ENCODE results near the gene MMP25.
"Not testable (repeated sequence)": the region's sequence is repeated elsewhere in the genome, so short reads cannot be mapped to it uniquely, and the experiment has no call there.

Gene MMP25

DNA sequence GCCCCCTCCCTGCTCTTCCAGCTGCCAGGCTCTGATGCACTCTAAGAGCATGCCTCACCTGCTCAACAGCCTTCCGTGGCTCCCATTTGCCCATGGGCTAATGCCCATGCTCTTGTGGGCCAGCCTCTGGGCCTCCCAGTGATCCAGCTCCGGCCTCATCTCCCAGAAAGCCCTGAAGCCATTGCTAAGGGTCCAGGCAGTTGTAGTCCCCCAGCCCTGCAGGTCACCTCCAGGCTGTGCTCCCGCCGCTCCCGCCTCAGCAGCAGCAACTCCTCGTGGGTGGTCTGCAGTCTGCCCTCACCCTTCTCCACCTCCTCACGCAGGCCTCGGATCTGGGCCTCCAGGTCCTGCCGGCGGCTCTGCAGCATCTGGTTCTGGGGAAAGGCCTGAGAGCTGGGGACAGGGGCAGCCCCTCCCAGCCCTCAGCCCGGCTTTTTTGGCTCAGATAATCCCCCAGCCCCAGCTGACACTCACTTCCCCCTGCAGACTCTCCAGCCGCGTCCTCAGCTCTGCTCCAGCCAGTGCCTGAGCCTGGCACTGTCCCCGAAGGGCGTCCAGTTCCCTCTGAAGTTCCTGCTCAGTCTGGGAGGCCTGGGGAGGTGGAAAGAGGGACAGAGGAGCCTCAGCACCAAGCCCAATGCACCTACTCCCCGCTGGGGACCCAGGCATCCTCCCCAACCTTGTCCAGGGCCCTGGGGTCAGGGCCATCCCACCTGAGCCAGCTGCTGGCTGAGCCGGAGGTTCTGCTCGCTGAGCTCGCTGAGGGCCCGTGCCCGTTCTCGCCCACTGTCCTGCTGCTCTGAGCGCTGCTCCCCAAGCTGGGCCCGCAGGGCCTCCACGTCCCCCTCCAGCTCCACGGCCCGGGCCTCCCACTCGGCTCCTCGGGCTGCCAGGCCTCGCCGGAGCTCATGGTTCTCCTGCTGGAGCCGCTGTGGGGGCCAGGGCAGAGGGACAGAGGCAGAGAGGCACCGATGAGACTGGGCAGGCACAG is 15.8 kb upstream of the MMP25 start:
- no peak for DNase-seq (ENCODE audit: low read depth in 3 of 3)

DNA sequence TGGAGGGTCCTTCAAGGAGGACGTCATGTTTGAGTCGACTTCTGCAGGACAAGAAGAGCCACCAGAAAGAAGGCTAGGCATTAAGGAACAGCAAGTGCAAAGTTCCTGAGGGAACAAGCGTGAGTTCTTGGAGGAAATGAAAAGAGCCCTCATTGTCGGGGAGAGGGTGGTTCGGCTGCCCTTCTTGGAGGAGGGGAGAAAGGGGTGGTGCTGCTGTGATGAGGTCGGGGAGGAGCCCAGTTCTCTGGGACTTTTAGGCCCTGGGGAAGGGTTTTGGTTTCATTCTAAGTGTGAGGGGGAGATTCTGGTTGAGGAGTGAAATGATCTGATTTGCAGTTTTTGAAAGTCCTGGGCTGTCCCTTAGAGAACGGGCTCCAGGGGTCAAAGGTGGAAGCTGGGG is 13.7 kb upstream of the MMP25 start:
- no peak for DNase-seq (ENCODE audit: low read depth in 3 of 3)

GRCh38 chr16:3035289-3035971 is 10.9 kb upstream of the MMP25 start:
- no peak for DNase-seq (ENCODE audit: low read depth in 3 of 3)

DNA sequence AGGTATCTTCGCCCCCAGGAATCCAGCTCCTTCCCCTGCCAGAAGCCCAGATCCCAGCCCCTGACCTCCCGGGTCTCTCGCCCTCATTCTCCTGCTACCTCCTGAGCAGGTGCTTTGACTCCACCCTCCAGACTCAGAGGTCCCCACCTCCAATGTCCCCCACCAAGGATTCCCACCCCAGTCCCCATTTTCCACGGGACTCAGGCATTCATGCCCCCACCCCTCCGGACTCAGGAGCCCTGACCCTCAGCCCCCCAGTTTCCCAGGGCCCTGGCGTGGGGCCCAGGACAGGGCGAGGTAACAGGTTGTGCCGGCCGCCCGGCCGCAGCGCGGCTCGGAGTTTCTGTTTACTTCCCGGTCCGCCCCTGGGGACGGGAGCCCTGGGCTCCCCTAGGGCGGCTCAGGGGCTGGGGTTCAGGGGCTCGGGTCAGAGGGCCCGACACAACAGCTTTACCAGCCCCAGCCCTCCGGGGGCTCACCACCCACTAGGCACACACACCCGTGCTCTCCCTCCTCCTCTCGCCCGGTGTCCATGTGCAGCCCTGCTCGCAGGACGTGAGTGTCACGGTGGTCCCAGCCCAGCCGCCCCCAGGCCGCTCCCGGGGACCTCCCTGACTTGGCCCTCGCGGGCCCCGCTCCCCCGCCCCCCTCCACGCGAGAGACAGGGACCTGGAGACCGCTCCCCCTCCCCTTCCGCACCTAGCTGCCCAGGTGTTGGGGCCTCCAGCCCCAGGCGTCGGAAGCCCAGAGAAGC is 10.2 kb upstream of the MMP25 start:
- DNase-seq (ENCODE audit: low read depth in 3 of 3) = no peak

DNA sequence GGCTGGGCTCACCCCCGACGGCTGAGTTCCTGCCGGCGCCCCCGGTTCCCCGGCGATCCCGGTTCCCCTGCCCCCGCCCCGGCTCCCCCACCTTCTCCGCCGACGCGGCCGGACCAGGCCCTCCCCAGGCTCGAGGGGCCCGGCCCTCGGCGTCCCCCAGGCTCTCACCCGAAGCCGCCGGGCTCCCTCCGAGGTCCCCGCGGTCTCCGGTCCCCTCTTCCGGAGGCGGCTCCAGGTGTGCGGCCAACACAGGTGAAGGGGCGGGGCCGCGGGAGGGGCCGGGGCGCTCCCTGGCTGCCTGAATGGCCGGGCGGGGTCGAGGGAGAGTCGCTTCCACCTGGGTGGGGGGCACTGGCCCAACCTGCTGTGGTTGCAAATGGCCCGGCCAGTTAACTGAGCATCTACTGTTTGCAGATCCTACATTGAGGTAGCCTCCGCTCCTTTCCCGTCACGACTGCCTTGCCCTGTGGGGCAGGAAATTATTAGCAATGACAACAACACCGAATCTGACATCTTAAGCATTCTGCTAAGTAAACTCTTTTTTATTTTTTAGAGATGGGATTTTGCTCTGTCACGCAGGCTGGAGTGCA is 9.5 kb upstream of the MMP25 start, which contains the start of gene BICDL2:
Gene BICDL2 (minus strand): TSS at position 219 of the 590 bp plus-strand sequence. CDS start 1,448 bp downstream, outside the sequence.
- DNase-seq (ENCODE audit: low read depth in 3 of 3) = no peak

GRCh38 chr16:3038256-3038655 is 8.1 kb upstream of the MMP25 start:
- no peak for DNase-seq (ENCODE audit: low read depth in 3 of 3)

- no peak for DNase-seq (ENCODE audit: low read depth in 3 of 3)
Measured at GRCh38 chr16:3038896-3039295, 7.5 kb upstream of the MMP25 start.

GRCh38 chr16:3042376-3042775 is 4.0 kb upstream of the MMP25 start:
- DNase-seq (ENCODE audit: low read depth in 3 of 3) = no peak

GRCh38 chr16:3044708-3045107 is 1.7 kb upstream of the MMP25 start:
- DNase-seq (ENCODE audit: low read depth in 3 of 3) = no peak

DNA sequence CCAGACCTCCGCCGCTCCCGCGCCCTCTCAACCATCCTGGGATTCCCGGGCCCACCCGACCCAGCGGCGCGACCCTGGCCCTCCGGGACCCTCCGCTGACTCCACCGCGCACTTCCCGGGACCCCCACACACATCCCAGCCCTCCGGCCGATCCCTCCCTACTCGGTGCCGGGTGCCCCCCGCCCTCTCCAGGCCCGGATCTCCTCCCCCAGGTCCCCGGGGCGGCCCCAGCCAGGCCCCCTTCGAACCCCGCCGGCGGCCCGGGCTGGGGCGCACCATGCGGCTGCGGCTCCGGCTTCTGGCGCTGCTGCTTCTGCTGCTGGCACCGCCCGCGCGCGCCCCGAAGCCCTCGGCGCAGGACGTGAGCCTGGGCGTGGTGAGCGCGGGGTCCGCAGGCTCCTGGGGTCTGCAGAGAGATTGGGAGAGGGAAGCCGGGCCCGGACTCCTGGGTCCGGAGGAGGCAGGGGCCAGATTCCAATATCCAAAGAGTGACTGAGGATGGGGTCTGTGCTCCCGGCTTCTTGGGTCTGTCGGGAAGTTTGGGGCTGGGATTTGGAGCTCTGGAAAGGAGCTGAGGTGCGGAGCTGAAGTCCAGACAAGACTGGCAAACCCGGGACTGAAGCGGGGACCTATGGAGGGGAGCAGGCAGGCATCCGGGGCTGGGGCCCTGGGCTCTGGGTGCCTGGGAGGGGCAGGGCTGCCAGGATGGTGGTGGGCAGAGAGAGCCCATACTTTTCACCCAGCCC is 453 bp downstream of the MMP25 start:
- no peak for DNase-seq (ENCODE audit: low read depth in 3 of 3)

DNA sequence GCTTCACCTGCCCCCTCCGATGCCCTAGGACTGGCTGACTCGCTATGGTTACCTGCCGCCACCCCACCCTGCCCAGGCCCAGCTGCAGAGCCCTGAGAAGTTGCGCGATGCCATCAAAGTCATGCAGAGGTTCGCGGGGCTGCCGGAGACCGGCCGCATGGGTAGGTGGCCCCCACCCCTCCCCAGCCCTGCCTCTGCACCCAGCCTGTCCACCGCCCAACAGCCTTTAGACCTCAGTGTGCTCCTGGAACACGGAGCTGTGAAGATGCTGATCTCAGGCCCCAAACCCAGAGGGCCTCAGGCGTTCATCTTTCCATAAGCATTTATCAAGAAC is 993 bp downstream of the MMP25 start:
- no peak for DNase-seq (ENCODE audit: low read depth in 3 of 3)

DNA sequence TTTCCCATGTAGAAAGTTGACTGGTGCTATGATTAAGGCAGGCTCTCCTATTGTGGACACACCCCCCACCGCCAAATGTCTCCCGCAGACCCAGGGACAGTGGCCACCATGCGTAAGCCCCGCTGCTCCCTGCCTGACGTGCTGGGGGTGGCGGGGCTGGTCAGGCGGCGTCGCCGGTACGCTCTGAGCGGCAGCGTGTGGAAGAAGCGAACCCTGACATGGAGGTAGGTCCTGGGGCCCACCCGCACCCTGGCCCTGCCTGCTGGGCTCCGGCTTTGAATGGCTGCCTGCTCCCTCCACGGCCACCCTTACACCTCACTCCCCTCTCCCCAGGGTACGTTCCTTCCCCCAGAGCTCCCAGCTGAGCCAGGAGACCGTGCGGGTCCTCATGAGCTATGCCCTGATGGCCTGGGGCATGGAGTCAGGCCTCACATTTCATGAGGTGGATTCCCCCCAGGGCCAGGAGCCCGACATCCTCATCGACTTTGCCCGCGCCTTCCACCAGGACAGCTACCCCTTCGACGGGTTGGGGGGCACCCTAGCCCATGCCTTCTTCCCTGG is 3.6 kb downstream of the MMP25 start:
- DNase-seq (ENCODE audit: low read depth in 3 of 3) = no peak

- DNase-seq (ENCODE audit: low read depth in 3 of 3) = no peak
Measured at GRCh38 chr16:3050487-3050886, 4.1 kb downstream of the MMP25 start.

DNA sequence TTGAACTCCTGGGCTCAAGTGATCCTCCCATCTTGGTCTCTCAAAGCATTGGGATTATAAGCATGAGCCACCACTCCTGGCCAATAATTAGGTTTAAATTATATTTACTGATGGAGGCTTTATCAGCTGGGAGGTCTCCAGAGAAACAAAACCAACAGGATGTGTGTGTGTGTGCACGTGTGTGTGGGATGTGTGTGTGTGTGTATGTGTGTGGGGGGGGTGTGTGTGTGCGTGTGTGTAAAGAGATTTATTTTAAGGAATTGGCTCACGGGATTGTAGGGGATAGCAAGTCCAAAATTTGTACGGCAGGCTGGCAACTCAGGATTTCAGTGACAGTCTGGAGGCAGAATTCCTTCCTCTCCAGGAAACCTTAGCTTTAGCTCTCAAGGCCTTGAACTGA is 4.6 kb downstream of the MMP25 start:
- no peak for DNase-seq (ENCODE audit: low read depth in 3 of 3)

DNA sequence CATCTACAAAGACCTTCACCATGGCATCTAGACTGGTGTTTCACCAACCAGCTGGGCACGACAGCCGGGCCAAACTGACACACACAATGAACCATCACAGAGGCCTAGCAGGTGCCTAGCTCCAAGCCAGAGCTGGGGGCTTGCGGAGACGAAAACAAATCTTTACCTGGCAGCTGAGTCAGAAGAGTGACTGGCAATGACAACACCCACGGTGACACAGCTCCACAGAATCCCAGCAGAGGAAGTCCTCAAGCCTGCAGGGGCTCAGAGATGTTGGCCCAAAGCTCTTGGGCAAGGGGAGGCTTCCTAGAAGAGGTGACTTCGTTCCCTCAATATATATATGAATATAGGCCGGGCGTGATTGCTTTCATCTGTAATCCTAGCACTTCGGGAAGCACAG is 5.1 kb downstream of the MMP25 start:
- no peak for DNase-seq (ENCODE audit: low read depth in 3 of 3)

DNA sequence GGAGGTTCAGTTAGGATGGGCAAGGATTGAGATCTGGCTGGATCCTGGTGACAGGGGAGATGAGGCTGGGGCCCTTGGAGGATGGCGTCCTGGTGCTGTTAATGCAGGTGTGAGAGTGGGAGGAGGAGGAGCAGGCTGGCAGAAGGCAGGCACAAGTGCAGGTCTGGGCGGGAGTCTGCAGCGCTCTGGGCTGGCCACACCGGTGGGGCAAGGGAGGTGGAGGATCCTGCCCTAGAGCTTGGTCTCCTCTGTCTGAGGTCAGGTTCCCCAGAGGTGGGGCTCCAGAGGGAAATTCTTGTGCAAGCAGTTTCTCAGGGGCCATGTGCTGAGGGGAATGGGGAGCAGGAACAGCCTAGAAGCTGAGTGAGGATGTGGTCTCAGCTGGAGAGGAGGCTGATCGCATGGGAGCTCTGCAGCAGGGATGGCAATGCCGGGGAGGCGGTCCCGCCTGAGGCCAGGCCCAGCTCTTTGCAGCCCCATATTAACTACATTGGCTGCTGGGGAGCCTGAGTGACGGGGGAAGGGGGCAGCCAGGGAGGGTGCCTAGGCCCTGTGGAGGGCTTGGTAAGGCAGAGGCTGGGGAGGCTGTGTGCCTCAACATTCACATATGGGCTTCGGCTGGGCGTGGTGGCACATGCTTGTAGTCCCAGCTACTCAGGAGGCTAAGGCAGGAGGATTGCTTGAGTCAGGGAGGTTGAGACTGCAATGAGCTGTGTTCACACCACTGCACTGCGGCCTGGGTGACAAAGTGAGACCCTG is 6.4 kb downstream of the MMP25 start:
- DNase-seq (ENCODE audit: low read depth in 3 of 3) = not testable (repeated sequence)

GRCh38 chr16:3053330-3053710 is 7.0 kb downstream of the MMP25 start:
- DNase-seq (ENCODE audit: low read depth in 3 of 3) = not testable (repeated sequence)

- DNase-seq (ENCODE audit: low read depth in 3 of 3) = no peak
Measured at GRCh38 chr16:3054965-3055733, 8.8 kb downstream of the MMP25 start.

GRCh38 chr16:3055734-3056115 is 9.4 kb downstream of the MMP25 start:
- DNase-seq (ENCODE audit: low read depth in 3 of 3) = not testable (repeated sequence)
